ENCODE results near the gene LRRN3.

- TF ChIP-seq CTCF (conservative IDR thresholded peaks at IDR 0.05) (no peak), ZFX (IDR thresholded peaks at IDR 0.05) (no peak)
Measured at GRCh38 chr7:111074748-111075146, 16.2 kb upstream of the LRRN3 start.
